ENCODE results near the gene IQCN.
A peak's percentile ranks its signal among the peaks of the same experiment; 100 is the strongest.

The IQCN gene

DNA sequence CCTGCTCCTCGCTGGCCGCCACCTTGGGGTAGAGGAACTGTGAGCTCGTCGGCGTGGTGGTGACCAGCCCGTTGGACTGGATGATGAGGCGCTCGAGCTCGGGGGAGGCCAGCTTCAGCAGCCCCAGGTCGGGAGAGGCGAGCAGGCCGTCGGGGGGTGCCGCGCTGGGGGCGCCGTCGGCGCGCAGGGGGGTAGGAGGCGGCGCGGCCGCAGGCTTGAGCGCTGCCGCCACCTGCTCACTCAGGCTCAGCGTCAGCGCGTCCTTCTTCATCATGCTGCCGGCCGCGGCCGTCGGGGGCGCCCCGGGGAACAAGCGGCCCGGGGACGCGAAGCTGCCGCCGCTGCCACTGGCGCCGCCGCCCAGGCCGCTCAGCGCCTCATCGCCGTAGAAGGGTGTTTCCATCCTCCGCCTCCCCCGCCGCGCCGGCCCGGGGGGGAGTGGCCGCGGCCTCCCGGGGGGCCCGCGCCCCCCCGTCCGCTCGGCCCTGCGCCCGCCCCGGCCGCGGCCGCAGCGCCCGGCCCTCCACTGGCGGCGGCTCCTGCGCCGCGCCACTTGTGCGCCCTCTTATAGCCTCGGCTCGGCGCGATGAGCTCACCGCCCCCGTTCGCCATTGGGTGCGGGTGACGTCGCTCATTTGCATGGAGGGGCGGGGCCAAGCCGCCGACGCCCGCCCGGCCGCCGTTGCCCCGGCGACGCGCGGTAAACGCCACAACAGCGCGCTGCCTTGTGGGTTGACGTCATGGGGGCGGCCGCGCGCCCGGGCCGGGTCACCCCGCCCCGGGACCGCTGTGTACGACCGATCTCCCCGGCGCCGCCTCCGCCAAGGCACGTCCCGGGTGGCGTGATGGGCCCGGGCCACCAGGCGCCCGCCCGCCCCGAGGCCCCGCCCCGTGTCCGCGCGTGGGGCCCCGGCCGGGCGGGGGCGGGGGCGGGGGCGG lies 7.1 kb upstream of the IQCN start, which contains the start of gene JUND:
TSS of gene JUND (minus strand) at position 541 of the 939 bp plus-strand sequence. CDS start at position 403, 138 bp downstream.
- Histone ChIP-seq H3K27me3 (ENCODE audit: control insufficient read depth, insufficient read depth, low read length) (peaks cover 4% of the 10 kb centered on the region), H3K4me3 (ENCODE audit: low read depth, low read length) (peak within 1 kb of the TSS; percentile 97), H3K4me1 (ENCODE audit: control insufficient read depth, insufficient read depth, low read length) (no peaks in the 10 kb centered on the region), H3K9ac (ENCODE audit: low read depth, low read length) (peak within 1 kb of the TSS; percentile 88), H3K36me3 (ENCODE audit: control insufficient read depth, insufficient read depth, low read length) (peaks cover 3% of the 10 kb centered on the region), H3K9me3 (ENCODE audit: control insufficient read depth, insufficient read depth, low read length) (no peaks in the 10 kb centered on the region)

DNA sequence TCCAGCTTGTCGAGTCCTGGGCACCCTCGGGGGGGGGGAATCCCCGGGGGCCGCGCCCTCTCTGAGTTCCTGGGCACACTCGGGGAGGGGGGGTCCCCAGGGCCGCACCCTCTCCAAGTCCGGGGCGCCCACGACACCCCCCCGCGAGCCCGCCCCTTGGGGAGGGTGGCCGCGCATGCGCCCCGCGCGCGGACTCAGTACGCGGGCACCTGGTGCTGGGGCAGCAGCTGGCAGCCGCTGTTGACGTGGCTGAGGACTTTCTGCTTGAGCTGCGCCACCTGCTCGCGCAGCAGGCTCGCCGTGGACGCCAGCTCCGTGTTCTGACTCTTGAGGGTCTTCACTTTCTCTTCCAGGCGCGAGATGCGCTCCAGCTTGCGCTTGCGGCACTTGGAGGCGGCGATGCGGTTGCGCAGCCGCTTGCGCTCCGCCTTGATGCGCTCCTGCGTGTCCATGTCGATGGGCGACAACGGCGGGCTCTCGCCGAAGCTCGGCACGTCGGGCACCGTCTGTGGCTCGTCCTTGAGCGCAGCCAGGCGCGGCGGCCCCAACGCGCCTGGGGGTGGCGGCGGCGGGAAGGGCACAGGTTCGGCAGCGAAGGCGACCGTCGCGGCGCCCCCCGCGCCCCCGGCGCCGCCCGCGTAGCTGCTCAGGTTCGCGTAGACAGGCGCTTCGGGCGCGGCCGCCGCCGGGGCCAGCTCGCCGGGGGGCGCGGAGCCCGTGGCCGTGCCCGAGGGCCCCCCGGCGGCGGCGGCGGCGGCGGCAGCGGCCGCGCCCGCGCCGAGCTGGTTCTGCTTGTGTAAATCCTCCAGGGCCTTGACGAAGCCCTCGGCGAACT lies 6.2 kb upstream of the IQCN start:
- Histone ChIP-seq H3K4me1 (ENCODE audit: control insufficient read depth, insufficient read depth, low read length) (no peaks in the 10 kb centered on the region), H3K4me3 (ENCODE audit: low read depth, low read length) (peak overlapping the region; percentile 97), H3K36me3 (ENCODE audit: control insufficient read depth, insufficient read depth, low read length) (peaks cover 3% of the 10 kb centered on the region), H3K27me3 (ENCODE audit: control insufficient read depth, insufficient read depth, low read length) (peaks cover 3% of the 10 kb centered on the region), H3K9ac (ENCODE audit: low read depth, low read length) (peak overlapping the region; percentile 88), H3K9me3 (ENCODE audit: control insufficient read depth, insufficient read depth, low read length) (no peaks in the 10 kb centered on the region)

DNA sequence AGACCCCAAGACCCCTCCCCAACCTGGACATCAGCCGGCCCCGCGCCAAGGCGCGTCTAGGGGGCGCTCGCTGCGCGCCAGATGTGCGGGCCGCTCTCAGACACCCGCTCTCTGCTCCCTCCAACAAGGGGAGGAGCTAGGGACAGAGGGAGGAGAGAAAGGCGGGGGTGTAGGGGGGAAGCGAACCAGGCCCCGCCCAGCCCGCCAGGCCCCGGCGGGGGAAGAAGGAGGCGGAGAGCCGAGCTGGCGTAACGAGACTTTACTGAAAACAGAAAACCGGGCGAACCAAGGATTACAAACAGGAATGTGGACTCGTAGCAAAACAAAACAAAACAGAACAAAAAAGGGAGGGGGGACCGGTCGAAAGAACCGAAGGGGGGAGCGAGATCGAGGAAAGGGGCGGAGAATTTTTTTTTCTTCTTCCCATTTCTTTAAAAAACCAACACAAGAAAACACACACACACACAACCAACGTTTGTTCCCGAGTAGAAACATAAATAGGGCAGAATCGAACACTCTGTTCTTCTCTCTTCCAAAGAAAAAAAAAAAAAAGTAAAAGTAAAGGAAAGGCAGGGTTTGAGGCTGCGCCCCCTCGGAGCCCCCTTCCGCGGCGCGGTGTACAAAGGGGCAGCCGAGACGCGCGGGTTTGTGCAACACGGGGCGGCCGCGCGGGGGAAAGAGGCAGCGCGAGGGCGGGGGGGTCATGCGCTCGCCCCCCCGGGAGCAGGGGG lies 5.4 kb upstream of the IQCN start:
- Histone ChIP-seq H3K9ac (ENCODE audit: low read depth, low read length) (peak overlapping the region; percentile 88), H3K27me3 (ENCODE audit: control insufficient read depth, insufficient read depth, low read length) (no peaks in the 10 kb centered on the region), H3K4me3 (ENCODE audit: low read depth, low read length) (peak overlapping the region; percentile 97), H3K9me3 (ENCODE audit: control insufficient read depth, insufficient read depth, low read length) (no peaks in the 10 kb centered on the region), H3K4me1 (ENCODE audit: control insufficient read depth, insufficient read depth, low read length) (no peaks in the 10 kb centered on the region), H3K36me3 (ENCODE audit: control insufficient read depth, insufficient read depth, low read length) (peaks cover 6% of the 10 kb centered on the region)

DNA sequence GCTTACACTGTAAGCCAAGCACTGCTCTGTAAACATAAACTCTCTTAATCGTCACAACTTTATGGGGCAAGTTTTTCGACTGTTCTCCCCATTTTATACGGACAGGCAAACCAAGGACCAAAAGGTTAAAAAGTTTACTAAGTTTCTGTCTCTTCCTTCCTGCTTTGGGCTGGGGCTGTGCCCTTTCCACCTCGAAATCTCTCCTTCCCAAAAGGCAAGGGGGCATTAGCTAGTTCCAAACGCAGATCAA lies 4.9 kb upstream of the IQCN start:
- H3K9ac ChIP-seq (ENCODE audit: low read depth, low read length) = peak overlapping the region; percentile 61
- no peaks in the 10 kb centered on the region for H3K4me1 ChIP-seq (ENCODE audit: control insufficient read depth, insufficient read depth, low read length)
- peaks cover 7% of the 10 kb centered on the region for H3K36me3 ChIP-seq (ENCODE audit: control insufficient read depth, insufficient read depth, low read length)
- H3K27me3 ChIP-seq (ENCODE audit: control insufficient read depth, insufficient read depth, low read length) = no peaks in the 10 kb centered on the region
- H3K4me3 ChIP-seq (ENCODE audit: low read depth, low read length) = peak overlapping the region; percentile 97
- H3K9me3 ChIP-seq (ENCODE audit: control insufficient read depth, insufficient read depth, low read length) = no peaks in the 10 kb centered on the region

DNA sequence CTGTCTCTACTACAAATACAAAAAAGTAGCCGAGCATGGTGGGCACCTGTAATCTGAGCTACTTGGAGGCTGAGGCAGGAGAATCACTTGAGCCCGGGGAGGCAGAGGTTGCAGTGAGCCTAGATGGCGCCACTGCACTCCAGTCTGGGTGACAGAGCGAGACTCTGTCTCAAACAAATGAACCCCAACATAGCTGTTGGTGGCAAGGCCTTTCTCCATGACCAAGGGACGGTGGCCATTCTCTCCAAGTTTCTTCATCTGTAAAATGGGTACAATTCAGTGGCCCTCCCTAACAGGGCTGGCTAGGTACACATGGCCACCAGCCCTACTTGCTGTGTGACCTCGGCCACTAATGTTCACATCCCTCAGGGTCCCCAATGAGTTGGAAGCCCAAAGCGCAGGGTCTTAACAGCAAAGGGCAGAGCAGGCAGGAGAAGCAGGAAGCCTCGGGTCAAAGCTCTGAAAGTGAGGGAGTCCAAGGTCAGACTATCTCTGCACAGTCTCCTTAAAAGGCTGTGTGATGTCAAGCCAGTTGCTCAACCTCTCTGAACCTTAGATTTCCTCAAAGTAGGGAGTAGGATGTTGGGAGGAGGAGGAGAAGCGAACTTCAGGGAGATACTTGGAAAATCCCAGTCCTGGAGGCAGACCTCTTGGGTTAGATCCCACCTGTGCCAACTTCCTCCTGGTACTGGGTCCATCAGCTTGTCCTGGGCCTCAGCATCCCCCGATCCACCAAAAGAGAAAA lies 4.4 kb upstream of the IQCN start:
- H3K4me1 ChIP-seq (ENCODE audit: control insufficient read depth, insufficient read depth, low read length) = no peaks in the 10 kb centered on the region
- H3K27me3 ChIP-seq (ENCODE audit: control insufficient read depth, insufficient read depth, low read length) = no peaks in the 10 kb centered on the region
- peak overlapping the region; percentile 97 for H3K4me3 ChIP-seq (ENCODE audit: low read depth, low read length)
- no peaks in the 10 kb centered on the region for H3K9me3 ChIP-seq (ENCODE audit: control insufficient read depth, insufficient read depth, low read length)
- peaks cover 7% of the 10 kb centered on the region for H3K36me3 ChIP-seq (ENCODE audit: control insufficient read depth, insufficient read depth, low read length)
- H3K9ac ChIP-seq (ENCODE audit: low read depth, low read length) = peak overlapping the region; percentile 61

DNA sequence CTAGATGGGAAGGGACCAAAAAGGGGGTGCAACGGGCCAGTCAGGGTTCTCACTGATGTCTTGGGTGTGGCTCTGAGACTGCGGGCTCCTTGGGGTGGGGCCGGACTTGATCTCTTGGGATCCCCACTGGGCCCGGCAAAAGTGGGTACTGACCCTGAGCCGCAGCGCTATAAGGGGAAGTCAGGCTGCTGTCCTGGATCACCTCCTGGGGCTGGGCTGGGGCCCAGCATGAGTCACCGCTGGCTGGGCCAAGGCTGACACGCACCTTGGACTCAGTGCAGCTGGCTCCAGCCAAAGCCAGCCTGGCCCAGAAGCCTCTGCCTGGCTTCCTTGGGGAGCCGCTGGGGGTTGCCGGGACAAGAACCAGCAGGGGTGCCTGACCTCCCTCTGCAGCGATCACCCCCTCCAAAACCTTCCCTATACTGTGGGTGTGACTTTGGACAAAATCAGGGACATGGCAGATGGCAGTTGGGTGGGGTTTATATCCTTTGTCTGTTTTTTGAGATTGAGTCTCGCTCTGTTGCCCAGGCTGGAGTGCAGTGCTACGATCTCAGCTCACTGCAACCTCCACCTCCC lies 617 bp upstream of the IQCN start:
- H3K4me1 ChIP-seq (ENCODE audit: control insufficient read depth, insufficient read depth, low read length) = no peaks in the 10 kb centered on the region
- peaks cover 7% of the 10 kb centered on the region for H3K36me3 ChIP-seq (ENCODE audit: control insufficient read depth, insufficient read depth, low read length)
- no peaks in the 10 kb centered on the region for H3K9me3 ChIP-seq (ENCODE audit: control insufficient read depth, insufficient read depth, low read length)
- no peak overlapping the region for H3K4me3 ChIP-seq (ENCODE audit: low read depth, low read length)
- H3K9ac ChIP-seq (ENCODE audit: low read depth, low read length) = no peak overlapping the region
- no peaks in the 10 kb centered on the region for H3K27me3 ChIP-seq (ENCODE audit: control insufficient read depth, insufficient read depth, low read length)

DNA sequence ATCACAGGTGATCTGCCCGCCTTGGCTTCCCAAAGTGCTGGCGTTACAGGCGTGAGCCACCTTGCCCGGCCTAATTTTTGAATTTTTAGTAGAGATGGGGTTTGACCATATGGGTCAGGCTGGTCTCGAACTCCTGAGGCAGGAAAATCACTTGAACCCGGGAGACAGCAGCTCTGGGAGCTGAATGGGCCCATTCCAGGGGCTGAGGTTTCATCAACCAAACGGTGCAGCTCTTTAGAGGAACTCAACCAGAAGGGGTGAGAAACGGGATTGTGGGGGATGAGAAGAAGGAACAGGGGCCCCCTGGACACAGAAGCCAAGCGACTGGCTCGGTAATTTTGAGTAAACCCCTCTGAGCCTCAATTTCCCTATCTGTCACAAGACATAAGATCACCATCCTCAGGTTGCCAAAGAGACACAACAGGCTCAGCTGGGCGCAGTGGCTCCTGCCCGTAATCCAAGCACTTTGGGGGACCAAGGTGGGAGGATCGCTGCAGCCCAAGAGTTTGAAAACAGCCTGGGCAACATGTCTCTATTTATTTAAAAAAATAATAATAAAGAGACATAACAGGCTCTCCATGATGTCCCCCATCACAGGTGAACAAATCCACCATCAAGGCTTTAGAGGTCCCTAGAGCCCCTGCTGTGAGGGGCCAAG lies 562 bp downstream of the IQCN start:
- Histone ChIP-seq H3K27me3 (ENCODE audit: control insufficient read depth, insufficient read depth, low read length) (no peaks in the 10 kb centered on the region), H3K4me1 (ENCODE audit: control insufficient read depth, insufficient read depth, low read length) (no peaks in the 10 kb centered on the region), H3K4me3 (ENCODE audit: low read depth, low read length) (no peak overlapping the region), H3K9me3 (ENCODE audit: control insufficient read depth, insufficient read depth, low read length) (no peaks in the 10 kb centered on the region), H3K9ac (ENCODE audit: low read depth, low read length) (no peak overlapping the region), H3K36me3 (ENCODE audit: control insufficient read depth, insufficient read depth, low read length) (peaks cover 7% of the 10 kb centered on the region)

DNA sequence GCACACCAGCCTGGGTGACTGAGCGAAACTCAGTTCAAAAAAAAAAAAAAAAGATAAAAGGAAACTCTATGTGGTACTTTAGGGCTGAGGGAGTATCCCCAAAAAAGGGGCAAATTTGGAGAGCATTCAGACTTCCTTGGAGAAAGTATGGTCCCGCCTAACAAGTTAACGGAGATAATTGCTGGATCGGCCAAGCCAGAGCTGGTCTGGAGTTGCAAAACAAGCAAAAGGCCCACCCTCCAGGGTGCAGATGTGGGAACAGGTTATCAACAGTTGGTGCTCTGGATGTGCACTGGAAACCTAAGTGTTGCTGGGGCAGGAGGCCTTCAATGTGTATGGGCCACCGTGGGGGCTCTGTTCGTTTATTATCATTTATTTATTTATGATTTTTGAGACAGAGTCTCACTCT lies 2.8 kb downstream of the IQCN start:
- Histone ChIP-seq H3K27me3 (ENCODE audit: control insufficient read depth, insufficient read depth, low read length) (no peaks in the 10 kb centered on the region), H3K36me3 (ENCODE audit: control insufficient read depth, insufficient read depth, low read length) (peaks cover 4% of the 10 kb centered on the region), H3K4me3 (ENCODE audit: low read depth, low read length) (no peak overlapping the region), H3K9ac (ENCODE audit: low read depth, low read length) (no peak overlapping the region), H3K9me3 (ENCODE audit: control insufficient read depth, insufficient read depth, low read length) (no peaks in the 10 kb centered on the region), H3K4me1 (ENCODE audit: control insufficient read depth, insufficient read depth, low read length) (no peaks in the 10 kb centered on the region)

DNA sequence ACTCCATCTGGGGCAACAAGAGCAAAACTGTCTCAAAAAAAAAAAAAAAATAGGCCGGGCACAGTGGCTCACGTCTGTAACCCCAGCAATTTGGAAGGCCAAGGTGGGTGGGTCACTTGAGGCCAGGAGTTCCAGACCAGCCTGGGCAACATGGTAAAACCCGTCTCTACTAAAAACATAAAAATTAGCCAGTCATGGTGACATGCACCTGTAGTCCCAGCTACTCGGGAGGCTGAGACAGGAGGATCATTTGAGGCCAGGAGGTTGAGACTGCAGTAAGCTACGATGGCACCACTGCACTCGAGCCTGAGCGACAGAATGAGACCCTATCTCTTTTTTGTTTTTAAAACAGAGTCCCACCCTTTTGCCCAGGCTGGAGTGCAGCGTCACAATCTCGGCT lies 3.9 kb downstream of the IQCN start:
- Histone ChIP-seq H3K27me3 (ENCODE audit: control insufficient read depth, insufficient read depth, low read length) (no peaks in the 10 kb centered on the region), H3K9ac (ENCODE audit: low read depth, low read length) (no peak overlapping the region), H3K4me1 (ENCODE audit: control insufficient read depth, insufficient read depth, low read length) (no peaks in the 10 kb centered on the region), H3K4me3 (ENCODE audit: low read depth, low read length) (no peak overlapping the region), H3K9me3 (ENCODE audit: control insufficient read depth, insufficient read depth, low read length) (no peaks in the 10 kb centered on the region), H3K36me3 (ENCODE audit: control insufficient read depth, insufficient read depth, low read length) (peaks cover 4% of the 10 kb centered on the region)

DNA sequence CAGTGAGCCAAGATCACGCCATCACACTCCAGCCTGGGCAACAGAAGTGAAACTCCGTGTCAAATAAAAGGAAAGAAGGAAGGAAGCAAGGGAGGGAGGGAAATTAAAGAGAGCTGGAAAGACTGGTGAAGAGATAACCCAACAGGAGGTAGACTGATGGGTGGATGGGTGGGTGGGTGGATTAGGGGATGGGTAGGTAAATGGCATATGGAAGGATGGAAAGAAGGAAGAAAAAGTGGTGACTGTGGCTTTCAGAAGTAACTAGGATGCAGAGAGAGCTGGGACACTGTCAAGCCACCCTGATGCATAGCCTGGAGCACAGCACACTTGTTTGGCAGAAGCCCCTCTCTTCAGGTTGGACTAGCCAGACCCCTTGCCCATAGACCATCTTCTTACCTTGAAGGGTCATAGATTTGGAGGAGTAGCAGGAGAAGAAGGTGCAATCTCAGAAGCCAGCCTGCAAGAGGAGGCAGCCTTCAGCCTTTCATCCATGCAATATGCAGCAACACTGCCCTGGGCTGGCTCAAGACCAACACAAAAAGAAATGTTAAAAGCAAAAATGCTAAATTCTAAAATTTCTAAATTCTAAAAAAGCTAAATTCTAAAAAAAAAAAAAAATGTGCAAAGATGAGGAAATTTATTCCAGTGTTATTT lies 5.1 kb downstream of the IQCN start:
- Histone ChIP-seq H3K4me3 (ENCODE audit: low read depth, low read length) (no peak overlapping the region), H3K9ac (ENCODE audit: low read depth, low read length) (no peak overlapping the region), H3K4me1 (ENCODE audit: control insufficient read depth, insufficient read depth, low read length) (no peaks in the 10 kb centered on the region), H3K27me3 (ENCODE audit: control insufficient read depth, insufficient read depth, low read length) (no peaks in the 10 kb centered on the region), H3K9me3 (ENCODE audit: control insufficient read depth, insufficient read depth, low read length) (no peaks in the 10 kb centered on the region), H3K36me3 (ENCODE audit: control insufficient read depth, insufficient read depth, low read length) (no peaks in the 10 kb centered on the region)
